DOHH2 (cell line): Measurements from ENCODE around the gene ST6GALNAC1.

Experiments used
- H3F3A ChIP-seq: fragments of 200-600 bp; sonication (generic), shearing (Covaris generic); 2 replicates; pipeline ENCODE4 v1.6.0; 2016; ENCODE audit warnings: antibody characterized with exemption, mild to moderate bottlenecking; ENCODE audit not compliant: control insufficient read depth, insufficient read depth
- H3K27ac ChIP-seq: fragments of 200-600 bp; sonication (generic); 2 replicates; pipeline ENCODE4 v1.5.1; 2014; ENCODE audit warnings: low read depth, mild to moderate bottlenecking, low read length, moderate library complexity
- H3K27me3 ChIP-seq: fragments of 200-600 bp; sonication (generic); 2 replicates; pipeline ENCODE4 v1.6.1; 2014; ENCODE audit warnings: mild to moderate bottlenecking, low read length, mixed read lengths; ENCODE audit not compliant: control insufficient read depth
- H3K36me3 ChIP-seq: fragments of 200-600 bp; sonication (generic); 2 replicates; pipeline ENCODE4 v1.6.1; 2014; ENCODE audit warnings: mild to moderate bottlenecking, low read length, moderate library complexity, mixed read lengths; ENCODE audit not compliant: control insufficient read depth
- H3K4me1 ChIP-seq: fragments of 200-600 bp; sonication (generic); 2 replicates; pipeline ENCODE4 v1.6.1; 2014; ENCODE audit warnings: mild to moderate bottlenecking, low read length, mixed read lengths; ENCODE audit not compliant: control insufficient read depth
- H3K4me2 ChIP-seq: fragments of 200-600 bp; sonication (generic); 2 replicates; pipeline ENCODE4 v1.6.0; 2014; ENCODE audit warnings: mild to moderate bottlenecking, low read length, moderate library complexity
- H3K4me3 ChIP-seq: fragments of 200-600 bp; sonication (generic); 2 replicates; pipeline ENCODE4 v1.5.1; 2014; ENCODE audit warnings: mild to moderate bottlenecking, low read length, mixed read lengths
- H3K79me2 ChIP-seq: fragments of 200-600 bp; sonication (generic); 2 replicates; pipeline ENCODE4 v1.6.1; 2014; ENCODE audit warnings: mild to moderate bottlenecking, low read length, mixed read lengths; ENCODE audit not compliant: control insufficient read depth
- H3K9me2 ChIP-seq: fragments of 200-600 bp; sonication (generic); replicated peaks from 2 replicates; pipeline ENCODE4 v1.6.1; 2014; ENCODE audit warnings: mild to moderate bottlenecking, low read length, mixed read lengths; ENCODE audit not compliant: control insufficient read depth
- H3K9me3 ChIP-seq: fragments of 200-600 bp; sonication (generic); 2 replicates; pipeline ENCODE4 v1.6.1; 2014; ENCODE audit warnings: antibody characterized with exemption, low read length, mixed read lengths; ENCODE audit not compliant: control insufficient read depth, insufficient read depth
- H4K20me1 ChIP-seq: fragments of 200-600 bp; sonication (generic); 2 replicates; pipeline ENCODE4 v1.6.0; 2014; ENCODE audit warnings: low read depth, mild to moderate bottlenecking, antibody characterized with exemption, low read length, moderate library complexity; ENCODE audit not compliant: control insufficient read depth, insufficient read depth
- CTCF ChIP-seq: fragments of 200-600 bp; sonication (generic); IDR thresholded peaks from one replicate; pipeline ENCODE4 v1.5.1; 2014; ENCODE audit warnings: antibody characterized with exemption, mild to moderate bottlenecking, low read depth, low read length; ENCODE audit not compliant: poor library complexity, severe bottlenecking
- EZH2phosphoT487 ChIP-seq: fragments of 200-600 bp; sonication (generic); IDR thresholded peaks from 2 replicates; pipeline ENCODE4 v1.6.1; 2017; ENCODE audit warnings: borderline replicate concordance, mild to moderate bottlenecking, antibody characterized with exemption, low read length, moderate library complexity, mixed read lengths

ST6GALNAC1 gene

GRCh38 chr17:76635659-76636360 lies 7.7 kb downstream of the ST6GALNAC1 start:
- Histone ChIP-seq H3K36me3 (no peaks in the 10 kb centered on the region), H3K4me2 (no peak overlapping the region), H3F3A (no peaks in the 10 kb centered on the region), H3K9me2 (no peaks in the 10 kb centered on the region), H3K4me1 (no peaks in the 10 kb centered on the region), H3K4me3 (no peak overlapping the region), H3K27ac (no peak overlapping the region), H3K27me3 (peaks cover 7% of the 10 kb centered on the region; the same call in 1 of the 2 replicates), H3K79me2 (no peaks in the 10 kb centered on the region), H3K9me3 (no peaks in the 10 kb centered on the region), H4K20me1 (no peaks in the 10 kb centered on the region)
- TF ChIP-seq CTCF (no peak), EZH2phosphoT487 (no peak)

GRCh38 chr17:76635039-76635438 lies 8.5 kb downstream of the ST6GALNAC1 start:
- no peak overlapping the region for H3K4me3 ChIP-seq
- no peak for TF ChIP-seq CTCF
- no peak for TF ChIP-seq EZH2phosphoT487
- H3K4me2 ChIP-seq: no peak overlapping the region
- H3K9me2 ChIP-seq: no peaks in the 10 kb centered on the region
- no peaks in the 10 kb centered on the region for H4K20me1 ChIP-seq
- no peaks in the 10 kb centered on the region for H3F3A ChIP-seq
- peaks cover 9% of the 10 kb centered on the region for H3K27me3 ChIP-seq
- no peak overlapping the region for H3K27ac ChIP-seq
- H3K4me1 ChIP-seq: no peaks in the 10 kb centered on the region
- no peaks in the 10 kb centered on the region for H3K36me3 ChIP-seq
- H3K9me3 ChIP-seq: no peaks in the 10 kb centered on the region
- H3K79me2 ChIP-seq: no peaks in the 10 kb centered on the region

- no peaks in the 10 kb centered on the region for H3K9me2 ChIP-seq
- H3K36me3 ChIP-seq: no peaks in the 10 kb centered on the region
- H3K27ac ChIP-seq: no peak overlapping the region
- H3K4me2 ChIP-seq: no peak overlapping the region
- H3F3A ChIP-seq: no peaks in the 10 kb centered on the region
- TF ChIP-seq EZH2phosphoT487: no peak
- no peak for TF ChIP-seq CTCF
- H3K27me3 ChIP-seq: peaks cover 15% of the 10 kb centered on the region
- H4K20me1 ChIP-seq: no peaks in the 10 kb centered on the region
- no peaks in the 10 kb centered on the region for H3K4me1 ChIP-seq
- H3K9me3 ChIP-seq: no peaks in the 10 kb centered on the region
- H3K4me3 ChIP-seq: no peak overlapping the region
- H3K79me2 ChIP-seq: no peaks in the 10 kb centered on the region
These were observed 9.8 kb downstream of the ST6GALNAC1 start for GRCh38 chr17:76633628-76634328.
